ENCODE measurements around the gene TMBIM1.
"Not testable (repeated sequence)": the region's sequence is repeated elsewhere in the genome, so short reads cannot be mapped to it uniquely, and the experiment has no call there.

Gene TMBIM1

DNA sequence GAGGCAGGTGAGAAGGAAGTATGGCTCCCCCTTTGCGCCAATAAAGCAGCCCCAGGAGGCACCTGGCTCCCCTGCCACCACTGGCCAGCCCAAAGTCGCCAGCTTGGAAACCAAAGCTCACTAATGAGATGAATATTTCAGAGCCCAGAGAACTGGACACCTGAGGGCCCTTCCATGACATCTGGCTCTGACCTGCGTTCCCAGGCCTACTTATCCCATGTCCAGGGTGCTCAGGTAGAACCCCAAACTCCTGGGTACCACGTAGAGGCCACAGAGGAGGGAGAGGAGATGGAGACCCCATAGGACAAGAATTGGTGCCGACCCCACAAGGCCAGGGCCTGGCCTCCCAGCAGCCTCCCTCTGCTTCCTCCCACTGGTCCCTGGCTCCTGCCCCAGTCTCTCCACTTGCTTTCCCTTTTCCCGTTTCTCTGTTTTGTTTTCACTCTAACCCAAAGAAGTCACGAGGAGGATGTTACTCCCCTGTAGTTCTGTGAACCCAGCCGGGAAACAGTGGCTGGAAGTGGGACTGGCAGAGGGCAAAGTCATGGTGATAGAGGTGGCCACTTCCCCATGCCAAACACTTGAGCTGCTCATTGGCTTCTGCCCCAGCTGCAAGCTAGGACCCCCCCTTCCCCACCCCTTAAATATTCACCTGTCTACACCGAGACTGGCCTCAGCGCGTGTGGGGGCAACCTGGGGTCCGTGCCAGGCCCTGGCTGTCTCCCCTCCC, 820 bp downstream of the TMBIM1 start:
- no peak for DNase-seq (ENCODE audit: low read depth in 2 of 2)

DNA sequence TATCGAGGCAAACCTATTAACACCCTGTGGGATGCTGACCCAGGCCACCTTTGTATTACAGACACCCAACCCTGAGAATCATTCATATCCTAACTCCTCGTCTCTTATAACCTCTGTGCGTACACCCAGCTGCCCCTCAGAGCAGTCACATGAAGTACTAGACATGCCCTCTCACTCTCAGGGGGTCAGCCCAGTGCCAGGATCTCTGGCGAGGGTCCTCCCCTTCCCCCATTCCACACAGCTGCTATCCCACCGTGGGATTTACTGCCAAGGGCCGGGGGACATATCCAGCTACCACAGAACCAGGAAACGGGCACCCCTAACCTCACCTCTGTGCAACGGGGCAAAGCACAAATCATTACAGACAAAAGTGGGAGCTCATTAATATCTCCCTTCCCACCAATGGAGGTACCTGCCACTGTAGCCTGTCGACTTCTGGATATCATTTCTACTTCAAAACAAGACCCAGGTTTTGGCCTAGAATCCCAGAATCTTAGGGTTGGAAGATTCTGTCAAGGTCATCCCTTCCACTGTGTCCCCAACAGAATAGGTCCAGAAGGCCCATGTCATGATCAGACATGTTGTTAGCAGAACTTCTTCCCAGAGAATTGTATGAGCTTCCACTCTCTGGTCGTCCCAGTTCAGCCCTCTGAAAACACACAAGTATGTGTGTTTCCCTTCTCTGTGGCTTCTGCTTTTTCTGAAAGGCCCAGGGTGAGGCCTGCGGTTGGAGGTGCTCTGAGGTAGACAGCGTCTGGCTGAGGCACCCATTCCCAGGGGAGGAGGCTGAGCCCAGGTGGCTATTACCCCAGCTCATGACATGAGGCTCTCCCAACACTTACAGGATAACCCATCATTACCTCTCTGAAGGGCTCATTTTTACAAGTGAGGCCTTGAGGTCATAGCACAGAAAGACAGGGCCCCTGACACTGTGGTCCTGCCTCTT, 1.7 kb downstream of the TMBIM1 start:
- DNase-seq (ENCODE audit: low read depth in 2 of 2) = no peak

DNA sequence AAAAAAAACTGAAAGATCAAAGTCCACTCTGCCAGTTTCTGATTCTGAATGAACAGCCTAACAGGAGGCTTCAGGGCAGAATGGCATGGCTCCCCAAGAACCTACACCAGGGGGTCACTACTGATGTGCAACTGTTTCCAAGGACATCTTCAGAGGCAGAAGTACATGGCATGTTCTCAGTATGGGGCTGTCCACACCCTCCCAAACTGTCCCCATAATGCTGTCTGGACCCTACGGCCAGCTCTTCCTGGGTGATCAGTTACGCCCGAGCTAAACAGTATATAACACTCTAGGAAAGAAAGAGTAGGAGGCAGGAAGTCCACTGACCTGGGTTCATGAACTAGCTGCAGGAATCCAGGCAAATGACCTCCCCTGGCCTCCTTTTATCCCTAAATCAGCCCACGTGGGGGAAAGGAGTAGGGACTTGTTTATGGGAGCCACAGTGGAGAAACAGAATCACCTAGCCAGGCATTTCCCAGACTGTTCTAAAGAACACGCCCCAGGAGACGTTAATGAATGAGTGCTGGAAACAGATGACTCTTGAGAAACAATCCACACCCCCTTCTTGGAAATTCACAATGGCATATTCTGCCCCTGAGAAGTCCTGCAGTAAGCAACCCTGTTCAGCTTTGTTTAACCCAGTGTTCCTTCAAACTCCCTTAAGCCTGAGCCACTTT, 2.5 kb downstream of the TMBIM1 start:
- DNase-seq (ENCODE audit: low read depth in 2 of 2) = no peak

DNA sequence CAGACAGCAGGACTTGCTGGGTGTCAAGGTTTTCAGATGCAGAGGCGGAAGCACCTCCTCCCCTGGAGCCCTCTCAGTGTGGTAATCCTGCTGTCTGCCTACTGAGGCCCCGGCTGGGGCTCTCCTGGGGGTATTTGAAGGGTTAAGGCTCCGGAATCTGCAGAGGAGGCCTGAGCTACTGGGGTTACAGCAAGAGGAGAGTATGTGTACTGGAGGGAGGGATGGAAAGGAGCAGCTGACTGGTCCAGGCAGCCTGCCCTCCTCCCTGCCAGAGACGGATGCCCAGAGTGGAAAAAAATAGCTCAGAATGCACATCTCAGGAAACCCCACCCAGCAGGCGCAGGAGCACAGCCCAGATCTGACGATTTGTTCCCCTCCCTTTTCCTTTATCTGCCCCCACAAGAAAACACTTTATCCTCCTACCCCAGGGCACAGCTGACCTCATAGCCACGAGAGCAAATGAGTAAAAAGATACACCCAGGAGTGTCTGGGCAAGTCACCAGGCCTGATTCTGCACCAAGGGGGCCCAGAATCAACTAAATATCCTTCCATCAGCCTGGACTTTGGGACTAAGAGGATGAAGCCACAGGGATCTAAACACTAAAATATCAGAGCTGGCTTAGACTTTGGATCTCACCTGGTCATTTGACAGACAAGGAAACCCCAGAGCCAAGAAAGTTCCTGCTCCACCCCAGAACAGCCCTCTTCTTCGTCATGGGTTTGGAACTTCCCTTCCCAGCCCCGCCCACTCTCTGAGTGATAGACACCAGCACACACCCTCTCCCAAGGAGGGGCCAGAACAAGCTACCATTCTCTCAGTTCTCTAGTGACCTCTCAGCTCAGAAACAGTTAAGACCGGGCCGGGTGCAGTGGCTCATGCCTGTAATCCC, 5.5 kb downstream of the TMBIM1 start:
- DNase-seq (ENCODE audit: low read depth in 2 of 2) = peak; percentile 64 to 75

DNA sequence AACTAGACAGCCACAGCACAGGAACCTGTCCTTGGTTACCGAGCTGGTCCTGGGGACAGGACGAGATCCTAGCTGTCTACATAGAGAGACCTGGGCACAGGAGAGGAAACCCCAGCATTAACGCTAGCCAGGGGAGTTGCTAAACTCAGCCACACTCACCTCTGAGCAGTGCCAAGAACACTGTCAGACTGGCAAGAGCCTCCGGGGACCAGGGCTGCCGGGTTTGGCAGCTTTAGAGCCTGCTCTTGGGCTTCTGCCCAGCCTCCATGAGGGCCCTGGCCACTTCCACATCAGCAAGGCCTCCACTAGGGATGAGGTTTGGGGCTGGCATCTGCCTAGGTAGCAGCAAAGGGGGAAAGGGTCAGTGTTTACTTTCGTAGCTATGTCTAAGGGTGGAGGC, 6.7 kb downstream of the TMBIM1 start:
- DNase-seq (ENCODE audit: low read depth in 2 of 2) = no peak

DNA sequence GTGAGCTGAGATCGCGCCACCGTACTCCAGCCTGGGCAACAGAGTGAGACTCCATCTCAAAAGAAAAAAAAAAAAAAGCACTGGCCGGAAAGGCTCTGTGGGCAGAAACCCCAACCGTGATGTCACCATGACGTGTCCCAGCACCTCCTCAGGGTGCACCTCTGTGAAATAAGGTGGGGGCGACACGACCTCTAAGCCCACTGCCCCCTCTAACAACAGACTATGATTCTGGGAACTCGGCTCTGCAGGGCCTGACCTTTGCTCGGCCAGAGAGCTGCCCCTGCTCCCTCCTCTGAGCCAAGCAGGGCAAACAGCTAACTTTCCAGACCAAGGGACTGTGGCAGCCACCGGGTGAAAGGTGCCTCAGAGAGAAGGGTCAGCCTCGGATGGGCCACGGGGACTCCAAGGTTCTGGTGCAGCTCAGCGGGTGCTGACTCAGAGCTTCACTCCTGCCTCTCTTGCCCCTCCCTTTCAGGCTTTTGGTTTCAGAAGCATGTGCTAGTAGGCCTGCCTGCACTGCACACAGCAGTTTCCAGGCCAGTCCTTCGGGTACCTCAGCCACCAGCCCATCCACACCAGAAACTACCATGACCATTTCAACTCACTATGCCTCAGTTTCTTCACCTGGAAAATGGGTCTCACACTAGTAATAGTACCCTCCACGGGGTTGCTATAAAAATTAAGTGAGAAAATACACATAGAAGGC, 8.0 kb downstream of the TMBIM1 start:
- DNase-seq (ENCODE audit: low read depth in 2 of 2) = peak in 1 of 2 donors; percentile 53

DNA sequence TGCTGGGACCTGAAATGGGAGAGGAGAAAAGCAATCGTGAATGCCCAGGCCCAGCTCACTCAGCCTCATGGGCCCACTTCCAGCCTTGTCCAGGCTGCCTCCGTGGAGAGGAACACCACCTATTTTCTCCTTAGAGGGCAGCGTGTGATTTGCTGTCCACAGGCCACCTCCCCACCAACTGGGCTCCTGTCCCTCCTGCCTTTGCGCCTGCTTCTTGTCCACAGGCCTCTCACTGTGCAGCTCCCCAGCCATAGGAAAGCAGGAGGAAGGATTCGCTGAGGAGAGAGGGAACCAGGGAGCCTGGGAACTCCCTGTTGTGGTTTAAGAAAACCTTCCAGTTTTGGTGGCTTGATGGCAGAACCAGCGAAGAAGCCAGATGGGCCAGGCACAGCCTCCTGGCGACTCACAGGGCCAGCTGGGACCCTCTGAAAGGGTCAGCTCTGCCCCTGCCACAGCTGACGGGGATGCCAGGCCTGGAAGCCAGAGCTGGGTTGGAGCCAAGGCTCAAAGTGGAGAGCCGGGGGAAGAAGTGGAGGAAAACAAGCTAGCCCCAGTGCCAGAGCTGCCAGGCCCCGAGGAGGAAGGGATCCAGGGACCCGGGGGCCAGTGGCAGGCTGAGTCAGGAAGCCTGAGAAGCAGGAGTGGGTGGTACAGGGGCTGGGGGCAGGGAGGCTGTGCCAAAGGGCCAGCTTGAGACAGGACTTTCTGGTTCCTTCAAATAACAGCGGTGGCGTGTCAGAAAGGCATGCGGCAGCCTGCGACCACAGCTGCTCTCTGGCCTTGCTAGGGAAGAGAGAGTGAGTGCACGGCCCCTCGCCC, 9.9 kb downstream of the TMBIM1 start:
- no peak for DNase-seq (ENCODE audit: low read depth in 2 of 2)

DNA sequence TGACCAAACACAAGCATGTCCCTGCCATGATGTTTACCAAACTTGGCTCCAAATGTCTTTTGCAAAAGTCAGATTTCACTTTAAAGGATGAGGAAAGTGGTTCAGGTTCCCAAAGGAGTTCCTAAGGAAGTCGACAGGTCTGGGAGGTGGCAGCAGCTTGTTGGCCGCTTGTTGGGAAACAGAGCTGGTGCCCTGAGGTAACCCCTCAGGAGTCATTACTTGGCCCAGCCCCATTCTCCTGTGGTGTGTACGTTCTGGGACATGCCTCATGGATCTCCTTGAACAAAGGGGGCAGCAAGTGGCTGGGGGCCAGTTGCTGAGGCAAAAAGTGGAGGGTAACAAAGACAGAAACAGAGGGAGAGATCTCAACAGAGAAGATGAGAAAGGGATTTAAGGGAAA, 10.9 kb downstream of the TMBIM1 start:
- DNase-seq (ENCODE audit: low read depth in 2 of 2) = no peak

DNA sequence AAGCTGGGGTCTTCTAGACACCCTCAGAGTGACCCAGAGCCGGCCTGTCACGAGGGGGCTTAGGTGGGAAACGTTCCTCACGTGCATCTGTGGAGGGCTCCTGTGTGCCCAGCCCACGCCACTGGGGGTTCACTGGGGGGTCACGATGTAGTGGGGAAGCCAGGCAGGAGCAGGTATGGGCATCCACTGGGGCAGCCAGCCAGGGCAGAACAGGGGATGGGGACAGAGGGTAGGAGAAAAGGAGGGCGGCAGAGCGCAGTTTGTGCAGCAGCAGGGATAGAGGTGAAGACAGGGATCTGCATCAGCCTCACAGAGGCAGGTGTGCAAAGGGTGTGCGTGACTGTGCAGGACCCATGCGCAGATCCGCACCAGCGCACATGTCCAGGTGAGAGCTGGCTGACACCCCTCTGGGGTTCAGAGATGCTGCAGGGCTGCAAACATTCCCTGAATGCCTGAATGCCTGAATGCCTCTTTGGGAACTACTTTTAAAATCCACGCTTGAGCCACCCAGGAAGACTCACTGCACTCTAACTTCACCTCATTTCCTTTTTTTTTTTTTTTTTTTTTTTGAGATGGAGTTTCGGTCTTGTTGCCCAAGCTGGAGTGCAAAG, 11.9 kb downstream of the TMBIM1 start:
- no peak for DNase-seq (ENCODE audit: low read depth in 2 of 2)

DNA sequence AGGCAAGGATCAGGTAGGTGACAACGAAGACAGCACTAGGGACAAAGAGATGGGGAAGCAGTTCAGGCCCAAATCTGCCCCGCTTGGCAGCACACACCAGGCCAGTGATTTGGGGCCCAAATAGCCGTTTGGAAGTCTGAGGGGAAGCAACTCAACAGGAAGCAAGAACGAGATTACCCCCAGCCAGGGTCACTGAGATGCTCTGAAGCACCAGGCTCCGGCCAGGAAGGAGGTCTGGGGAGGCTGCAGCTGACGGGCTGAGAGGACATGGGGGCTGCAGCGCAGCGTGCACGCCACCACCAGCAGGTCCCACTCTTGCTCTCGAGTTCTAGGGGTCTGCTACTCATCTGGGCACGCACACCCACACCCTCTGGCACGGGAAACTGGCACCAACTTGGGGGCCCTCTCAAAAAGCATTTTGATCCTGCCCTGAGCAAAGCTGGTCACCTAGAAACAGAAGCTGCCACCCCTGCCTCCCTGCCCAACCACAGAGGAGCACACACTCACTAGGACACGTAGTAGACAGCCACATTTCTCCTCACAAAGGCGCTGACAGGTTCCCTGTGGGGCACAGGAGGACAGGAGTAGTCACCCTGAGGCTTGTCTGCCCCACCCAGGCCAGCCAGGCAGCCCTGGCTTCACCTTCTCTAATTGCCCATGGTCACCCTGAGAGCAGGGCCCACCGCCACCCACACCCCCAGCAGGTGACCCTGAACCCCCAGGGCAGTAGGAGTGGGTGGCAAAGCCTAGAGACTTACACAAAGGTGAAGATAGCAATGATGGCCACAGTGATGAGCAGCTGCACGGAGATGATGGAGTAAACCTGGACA, 13.6 kb downstream of the TMBIM1 start:
- no peak for DNase-seq (ENCODE audit: low read depth in 2 of 2)

DNA sequence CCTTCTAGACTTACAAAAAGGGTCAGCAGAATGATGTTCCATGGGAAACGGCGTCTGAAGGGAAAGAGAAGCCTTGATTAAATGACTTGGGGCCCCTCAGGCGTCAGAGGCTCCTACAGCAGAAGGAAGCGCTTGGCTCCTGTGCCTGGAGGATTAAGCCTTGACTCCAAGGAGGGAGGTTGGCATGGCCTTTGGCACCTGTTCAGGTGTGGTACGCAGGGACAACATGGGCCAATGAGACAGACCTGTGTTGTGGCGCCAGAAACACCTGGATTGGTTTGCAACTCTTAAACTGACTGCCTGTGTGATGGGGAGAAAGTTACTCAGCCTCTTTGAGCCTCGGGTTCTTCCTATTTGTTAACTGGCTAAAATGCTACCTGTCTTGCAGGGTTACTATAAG, 14.4 kb downstream of the TMBIM1 start:
- DNase-seq (ENCODE audit: low read depth in 2 of 2) = no peak

DNA sequence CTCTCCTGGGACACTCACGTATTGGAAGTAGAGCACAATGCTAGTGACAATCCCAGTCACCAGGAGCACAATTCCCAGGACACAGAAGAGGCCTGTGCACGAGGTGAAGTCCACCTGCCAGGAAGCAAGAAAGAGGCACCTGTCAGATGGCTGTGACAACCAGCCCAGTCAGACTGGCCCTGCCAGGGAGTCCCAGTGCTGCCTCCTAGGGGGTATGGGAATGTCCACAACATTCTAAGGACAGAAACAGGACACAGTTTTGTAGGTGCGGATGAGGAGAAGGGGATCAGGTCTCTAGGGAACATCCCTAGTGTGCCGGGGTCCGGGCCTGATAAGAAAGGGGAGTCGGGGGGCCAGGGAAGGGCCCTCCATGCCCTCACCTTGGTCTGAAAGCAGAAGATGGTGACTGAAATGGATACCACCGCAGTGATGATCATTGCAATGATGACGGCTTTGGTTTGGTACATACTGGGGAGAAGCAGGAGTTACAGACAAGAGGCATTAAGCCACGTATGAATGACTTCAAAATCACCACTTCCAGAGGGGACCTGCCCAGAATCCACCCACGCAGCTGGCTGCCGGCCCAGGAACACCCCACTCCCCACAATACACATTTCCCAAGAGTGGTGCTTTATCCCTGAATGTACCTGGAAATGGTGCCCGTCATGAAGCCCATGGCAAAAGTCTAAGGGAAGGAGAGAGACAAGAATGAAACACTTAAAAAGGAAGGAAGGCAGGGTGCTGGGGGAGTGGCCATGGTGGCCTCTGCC, 15.1 kb downstream of the TMBIM1 start:
- no peak for DNase-seq (ENCODE audit: low read depth in 2 of 2)

DNA sequence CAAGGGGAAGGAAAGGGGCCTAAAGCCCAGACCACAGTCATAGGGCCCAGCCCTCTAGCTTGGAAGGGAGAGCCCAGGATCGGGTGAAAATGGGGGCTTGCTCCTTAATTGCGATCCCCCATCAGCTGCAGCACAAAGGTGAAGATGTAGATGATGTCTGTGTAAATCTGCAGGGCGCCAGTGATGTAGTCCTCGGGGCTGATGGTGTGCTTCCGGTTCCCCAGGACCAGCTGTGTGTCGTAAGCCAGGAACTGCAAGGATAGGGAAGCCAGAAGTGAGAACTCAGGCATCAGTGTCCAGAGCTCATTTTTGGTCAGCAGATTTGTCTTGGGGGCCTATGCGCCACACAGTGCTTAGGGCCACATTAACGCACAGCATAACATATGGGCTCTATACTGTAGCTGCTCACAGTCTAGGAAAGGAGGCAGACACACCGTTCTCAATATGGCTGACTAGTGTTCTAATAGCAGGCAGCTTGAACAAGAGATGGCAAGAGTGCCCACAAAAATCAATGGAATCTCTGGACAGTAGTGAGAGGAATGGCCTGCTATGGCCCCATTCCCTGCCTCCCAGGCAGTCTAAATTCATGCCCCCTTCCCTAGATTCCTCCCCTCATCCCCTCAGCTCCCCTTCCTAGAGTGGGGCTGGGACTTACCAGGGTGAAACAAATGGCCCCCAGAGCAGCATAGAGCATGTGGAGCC, 16.8 kb downstream of the TMBIM1 start:
- no peak for DNase-seq (ENCODE audit: low read depth in 2 of 2)

DNA sequence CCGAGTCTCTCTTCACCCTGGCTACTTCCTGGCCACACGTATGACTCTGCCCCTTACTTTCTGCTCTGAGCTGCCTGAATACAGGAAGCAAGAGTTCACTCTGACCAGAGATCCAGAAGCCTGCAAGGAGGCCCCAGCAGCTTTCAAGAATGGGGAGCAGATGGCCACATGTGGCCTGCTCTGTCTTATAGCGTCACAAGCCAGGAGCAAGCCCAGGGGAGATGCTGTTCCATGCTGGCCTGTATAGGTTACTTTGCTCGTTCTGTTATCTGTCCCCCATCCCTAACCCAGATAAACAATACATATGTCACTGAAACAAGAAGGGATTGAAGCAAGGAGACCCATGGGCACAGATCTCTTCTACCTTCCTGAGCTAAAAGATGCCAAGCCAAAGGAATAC, 17.7 kb downstream of the TMBIM1 start:
- DNase-seq (ENCODE audit: low read depth in 2 of 2) = no peak

DNA sequence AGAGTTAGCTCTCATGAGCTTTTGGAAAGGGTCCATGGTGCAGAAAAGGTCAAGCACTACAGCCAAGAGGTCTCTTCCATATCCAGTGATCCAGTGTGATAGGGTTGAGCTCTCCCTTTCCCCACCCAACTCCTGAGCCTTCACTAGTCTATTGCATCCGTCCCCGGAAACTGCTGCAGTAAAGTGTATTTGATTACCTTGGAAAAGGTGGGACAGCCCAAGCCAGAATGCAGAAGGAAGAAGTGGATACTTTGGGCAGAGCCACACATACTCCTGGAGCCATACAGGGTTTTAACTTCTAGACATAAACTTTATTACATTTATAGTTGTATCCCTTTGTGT, 18.4 kb downstream of the TMBIM1 start:
- no peak for DNase-seq (ENCODE audit: low read depth in 2 of 2)

DNA sequence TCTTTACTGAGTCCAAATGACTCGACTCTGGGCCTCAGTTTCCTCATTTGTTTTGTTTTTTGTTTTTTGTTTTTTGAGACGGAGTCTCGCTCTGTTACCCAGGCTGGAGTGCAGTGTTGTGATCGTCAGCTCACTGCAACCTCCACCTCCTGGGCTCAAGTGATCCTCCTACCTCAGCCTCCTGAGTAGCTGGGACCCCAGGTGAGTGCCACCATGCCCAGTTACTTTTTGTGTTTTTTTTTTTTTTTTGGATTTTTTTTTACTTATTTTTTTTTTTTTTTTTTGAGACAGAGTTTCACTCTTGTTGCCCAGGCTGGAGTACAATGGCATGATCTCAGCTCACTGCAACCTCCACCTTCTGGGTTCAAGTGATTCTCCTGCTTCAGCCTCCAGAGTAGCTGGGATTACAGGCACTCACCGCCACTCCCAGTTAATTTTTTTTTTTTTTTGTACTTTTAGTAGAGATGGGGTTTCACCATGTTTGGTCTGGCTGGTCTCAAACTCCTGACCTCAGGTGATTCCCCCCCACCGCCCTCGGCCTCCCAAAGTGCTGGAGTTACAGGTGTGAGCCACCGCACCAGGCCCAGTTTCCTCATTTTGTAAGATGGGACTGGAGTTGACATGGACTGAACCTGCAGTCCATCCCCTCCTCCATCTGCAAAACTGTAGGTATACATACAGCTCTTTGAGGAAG, 18.9 kb downstream of the TMBIM1 start:
- not testable (repeated sequence) for DNase-seq (ENCODE audit: low read depth in 2 of 2)
